HepG2 (cell line): ENCODE results near the gene ACAP2. TPM values are rescaled to one million over a fixed set of nuclear protein-coding genes. Genes with fewer than 3 reads are reported as not detected.

Experiments
- CEBPG ChIP-seq: IDR thresholded peaks from 2 replicates; pipeline ENCODE4 v1.6.1; 2016
- ESRRA ChIP-seq: sonication (generic); formaldehyde crosslinking; IDR thresholded peaks from 2 replicates; pipeline ENCODE4 v1.5.1; 2020; ENCODE audit warnings: mild to moderate bottlenecking, low read depth, missing genetic modification reagents
- HOXA3 ChIP-seq: sonication (generic); formaldehyde crosslinking; IDR thresholded peaks from 2 replicates; pipeline ENCODE4 v1.5.0; 2020; ENCODE audit warnings: missing genetic modification reagents
- KDM4B ChIP-seq: sonication (generic); formaldehyde crosslinking; IDR thresholded peaks from 2 replicates; pipeline ENCODE4 v1.4.0; 2020; ENCODE audit warnings: missing genetic modification reagents
- MBD4 ChIP-seq: IDR thresholded peaks from 2 replicates; pipeline ENCODE4 v1.6.1; 2012; ENCODE audit warnings: low read length, inconsistent platforms, borderline replicate concordance
- MBNL3 ChIP-seq: fragments of 250-450 bp; sonication (Bioruptor Pico); conservative IDR thresholded peaks from 2 replicates; pipeline ENCODE4 v1.8.0; 2022; ENCODE audit warnings: mild to moderate bottlenecking, inconsistent platforms
- PRDM10 ChIP-seq: sonication (generic); formaldehyde crosslinking; IDR thresholded peaks from 2 replicates; pipeline ENCODE4 v1.4.0; 2020; ENCODE audit warnings: low read depth, missing genetic modification reagents
- SAFB2 ChIP-seq: sonication (generic); formaldehyde crosslinking; IDR thresholded peaks from 2 replicates; pipeline ENCODE4 v1.5.1; 2020; ENCODE audit warnings: missing genetic modification reagents, low read depth, mild to moderate bottlenecking, borderline replicate concordance
- SMAD1 ChIP-seq: sonication (generic); formaldehyde crosslinking; IDR thresholded peaks from 2 replicates; pipeline ENCODE4 v1.4.0; 2020; ENCODE audit warnings: missing genetic modification reagents, low read depth, mild to moderate bottlenecking, borderline replicate concordance
- ZNF101 ChIP-seq: sonication (generic); formaldehyde crosslinking; IDR thresholded peaks from 2 replicates; pipeline ENCODE4 v1.4.0; 2020; ENCODE audit warnings: mild to moderate bottlenecking, low read depth, missing genetic modification reagents, borderline replicate concordance
- ZNF205 ChIP-seq: IDR thresholded peaks from 2 replicates; pipeline ENCODE4 v1.6.1; 2018; ENCODE audit warnings: missing biosample characterization, missing genetic modification reagents
- ZNF318 ChIP-seq: sonication (generic); formaldehyde crosslinking; IDR thresholded peaks from 2 replicates; pipeline ENCODE4 v1.4.0; 2020; ENCODE audit warnings: mild to moderate bottlenecking, missing genetic modification reagents
- ZNF331 ChIP-seq: sonication (generic); formaldehyde crosslinking; IDR thresholded peaks from 2 replicates; pipeline ENCODE4 v1.4.0; 2020; ENCODE audit warnings: missing genetic modification reagents
- ZNF333 ChIP-seq: sonication (generic); formaldehyde crosslinking; IDR thresholded peaks from 2 replicates; pipeline ENCODE4 v1.4.0; 2020; ENCODE audit warnings: mild to moderate bottlenecking, missing genetic modification reagents, borderline replicate concordance
- ZNF367 ChIP-seq: sonication (generic); formaldehyde crosslinking; IDR thresholded peaks from 2 replicates; pipeline ENCODE4 v1.4.0; 2020; ENCODE audit warnings: missing genetic modification reagents, borderline replicate concordance
- ZNF724P ChIP-seq: sonication (generic); formaldehyde crosslinking; IDR thresholded peaks from 2 replicates; pipeline ENCODE4 v1.8.0; 2022; ENCODE audit warnings: missing genetic modification reagents, borderline replicate concordance
- ZNF746 ChIP-seq: sonication (generic); formaldehyde crosslinking; IDR thresholded peaks from 2 replicates; pipeline ENCODE4 v1.8.0; 2022; ENCODE audit warnings: mild to moderate bottlenecking, missing genetic modification reagents
- ZNF761 ChIP-seq: sonication (generic); formaldehyde crosslinking; conservative IDR thresholded peaks from 2 replicates; pipeline ENCODE4 v1.4.0; 2020; ENCODE audit warnings: mild to moderate bottlenecking, missing genetic modification reagents
- polyA plus RNA-seq, 8 experiments: library from polyadenylated mRNA; depleted of rRNA in 3 of 8; stranded (reverse) in 7 of 8; unstranded in 1 of 8; fragments of >200 nt; fragmentation: Illumina TruSeq in 4 of 8; extraction: Trizol in 4 of 8; gene quantifications; 2 replicates each; pipeline versions ENCODE4 v1.2.1 to v1.2.3, GENCODE V29; 2011 to 2016; ENCODE audit warnings: low read depth in 4 of 8, missing spikeins in 1 of 8, mixed read lengths in 1 of 8; ENCODE audit not compliant: insufficient read depth in 1 of 8
- total RNA-seq, 5 experiments: library from RNA; depleted of rRNA; stranded (reverse); fragments of >200 nt; fragmentation: Illumina TruSeq; extraction: Trizol; gene quantifications; 2 replicates each; pipeline ENCODE4 v1.2.3, GENCODE V29; 2016; ENCODE audit warnings: low read depth in 1 of 5

ACAP2 gene
- total and polyA plus RNA-seq, 2 of the 13 experiments (the other 11 are each of a cell fraction or from before 2014, with no cell fraction given), result 7.3 to 23.9 TPM

- TF ChIP-seq ZNF318 (peak; percentile 62; the same call in 1 of the 2 replicates), ZNF333 (CRISPR knock-in tag) (peak; percentile 83; the same call in 1 of the 2 replicates), ESRRA (peak; percentile 64; the same call in 1 of the 2 replicates), MBNL3 (CRISPR knock-in tag) (no peak), ZNF101 (0 out of 2 replicates have a peak, but pooled peaks have one; percentile 35), ZNF746 (CRISPR knock-in tag) (peak; percentile 75), ZNF367 (CRISPR knock-in tag) (no peak), PRDM10 (peak; percentile 88), MBD4 (no peak), HOXA3 (CRISPR knock-in tag) (peak; percentile 6; the same call in 1 of the 2 replicates), SAFB2 (peak; percentile 75), ZNF724P (CRISPR knock-in tag) (no peak), SMAD1 (no peak), CEBPG (CRISPR knock-in tag) (peak; percentile 82), KDM4B (CRISPR knock-in tag) (no peak), ZNF761 (CRISPR knock-in tag) (0 out of 2 replicates have a peak, but pooled peaks have one; percentile 42), ZNF331 (CRISPR knock-in tag) (peak; percentile 99), ZNF205 (no peak)
Observed at GRCh38 chr3:195259475-195260279, 183.1 kb downstream of the ACAP2 start (continued).
